MCF 10A (cell line): ENCODE results near the gene PRR35. TPM values are rescaled to one million over a fixed set of nuclear protein-coding genes. Genes with fewer than 3 reads are reported as not detected.

Source experiments
- BruUV-seq: library from RNA; stranded (reverse); fragments of 400-500 nt; replicated peaks from 2 replicates; lab custom pipeline; 2021; lab: Mats Ljungman, UMichigan
- CTCF ChIA-PET: fragments of 300-600 bp; sonication (Branson Sonifier 250); formaldehyde crosslinking; extraction: SDS; loops from one replicate; lab custom pipeline; 2021; ENCODE audit warnings: antibody characterized with exemption, inconsistent platforms; lab: Yijun Ruan, JAX
- POLR2A ChIA-PET: fragments of 300-600, 350-650 bp; sonication (Branson Sonifier 250); formaldehyde crosslinking; extraction: SDS; loops from one replicate; lab custom pipeline; 2020; ENCODE audit warnings: antibody characterized with exemption, inconsistent platforms; lab: Yijun Ruan, JAX
- DNase-seq: peaks from one replicate; pipeline ENCODE4 v3.0.0-alpha.2; 2018; ENCODE audit not compliant: unreplicated experiment
- H3K27ac Mint-ChIP-seq: one replicate; pipeline ENCODE4 v1.8.0; 2022; ENCODE audit warnings: mild to moderate bottlenecking, low read depth, mixed read lengths; ENCODE audit not compliant: unreplicated experiment
- H3K27me3 Mint-ChIP-seq: one replicate; pipeline ENCODE4 v1.8.0; 2022; ENCODE audit warnings: mixed read lengths; ENCODE audit not compliant: insufficient read depth, unreplicated experiment
- H3K36me3 Mint-ChIP-seq: one replicate; pipeline ENCODE4 v1.8.0; 2022; ENCODE audit warnings: mild to moderate bottlenecking, moderate library complexity, mixed read lengths; ENCODE audit not compliant: insufficient read depth, unreplicated experiment
- H3K4me1 Mint-ChIP-seq: one replicate; pipeline ENCODE4 v1.8.0; 2022; ENCODE audit warnings: mixed read lengths; ENCODE audit not compliant: insufficient read depth, unreplicated experiment
- H3K4me3 Mint-ChIP-seq: one replicate; pipeline ENCODE4 v1.8.0; 2022; ENCODE audit warnings: mild to moderate bottlenecking, moderate library complexity, mixed read lengths; ENCODE audit not compliant: unreplicated experiment
- H3K9me3 Mint-ChIP-seq: one replicate; pipeline ENCODE4 v1.8.0; 2022; ENCODE audit warnings: mixed read lengths; ENCODE audit not compliant: unreplicated experiment
- CTCF ChIP-seq: fragments of 200-600 bp; IDR thresholded peaks from one replicate; pipeline ENCODE4 v1.8.0; 2022; ENCODE audit warnings: antibody characterized with exemption, mild to moderate bottlenecking; ENCODE audit not compliant: unreplicated experiment
- intact Hi-C: fragments of 100-400 bp; cut with micrococcal nuclease; formaldehyde crosslinking; loops from 2 replicates; pipeline ENCODE4 v1.14.1; 2022
- total RNA-seq: library from RNA; stranded (reverse); gene quantifications from 2 replicates; pipeline ENCODE4 v1.2.3, GENCODE V29; 2022

The PRR35 gene
- total RNA-seq, 1 experiment from 2014 or later = not detected

DNA sequence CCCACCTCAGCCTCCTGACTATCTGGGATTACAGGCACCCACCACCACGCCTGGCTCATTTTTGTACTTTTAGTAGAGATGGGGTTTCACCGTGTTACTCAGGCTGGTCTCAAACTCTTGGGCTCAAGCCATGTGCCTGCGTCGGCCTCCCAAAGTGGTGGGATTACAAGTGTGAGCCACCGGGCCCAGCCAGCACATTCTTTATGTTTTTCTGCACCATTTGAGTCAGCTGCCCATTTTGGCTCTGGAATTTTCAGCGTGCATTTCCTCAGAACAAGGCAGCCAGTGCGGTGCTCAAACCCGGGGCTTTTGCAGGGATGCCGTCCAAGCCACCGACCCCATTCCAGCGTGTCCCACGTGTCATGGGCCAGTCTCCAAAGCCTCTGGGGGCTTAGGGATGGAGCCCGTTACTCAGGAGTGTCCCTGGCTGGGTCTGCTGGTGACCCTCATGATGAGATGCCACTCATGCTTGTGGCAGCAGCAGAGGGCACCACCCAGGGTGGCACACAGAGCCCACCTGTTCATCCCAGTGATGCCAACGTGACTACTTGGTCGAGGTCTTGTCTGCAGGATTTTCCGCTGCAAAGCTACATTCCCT lies 26.0 kb downstream of the PRR35 start:
- Mint-ChIP-seq H3K27ac (no peak overlapping the region), H3K4me1 (peaks cover 8% of the 10 kb centered on the region), H3K36me3 (peaks cover 38% of the 10 kb centered on the region), H3K9me3 (no peaks in the 10 kb centered on the region), H3K4me3 (no peak overlapping the region), H3K27me3 (no peaks in the 10 kb centered on the region)
- ChIA-PET POLR2A (interaction anchor here (0.7 to 3.9 kb wide), 8 partner anchors 9 to 126 kb away, joined by 3 to 23 read pairs (median 6); partner anchors contain the start of genes METTL26, PIGQ and STUB1), CTCF (interaction anchor here (1.0 kb wide), 1 partner anchor 11 kb away, joined by 4 read pairs; no protein-coding TSS in a partner anchor)
- no peak for DNase-seq
- no TSS peak for BruUV-seq
- intact Hi-C loops = loop anchor here (5.0 kb wide), 1 partner anchor 194 kb away; no protein-coding TSS in a partner anchor
- no peak for TF ChIP-seq CTCF

DNA sequence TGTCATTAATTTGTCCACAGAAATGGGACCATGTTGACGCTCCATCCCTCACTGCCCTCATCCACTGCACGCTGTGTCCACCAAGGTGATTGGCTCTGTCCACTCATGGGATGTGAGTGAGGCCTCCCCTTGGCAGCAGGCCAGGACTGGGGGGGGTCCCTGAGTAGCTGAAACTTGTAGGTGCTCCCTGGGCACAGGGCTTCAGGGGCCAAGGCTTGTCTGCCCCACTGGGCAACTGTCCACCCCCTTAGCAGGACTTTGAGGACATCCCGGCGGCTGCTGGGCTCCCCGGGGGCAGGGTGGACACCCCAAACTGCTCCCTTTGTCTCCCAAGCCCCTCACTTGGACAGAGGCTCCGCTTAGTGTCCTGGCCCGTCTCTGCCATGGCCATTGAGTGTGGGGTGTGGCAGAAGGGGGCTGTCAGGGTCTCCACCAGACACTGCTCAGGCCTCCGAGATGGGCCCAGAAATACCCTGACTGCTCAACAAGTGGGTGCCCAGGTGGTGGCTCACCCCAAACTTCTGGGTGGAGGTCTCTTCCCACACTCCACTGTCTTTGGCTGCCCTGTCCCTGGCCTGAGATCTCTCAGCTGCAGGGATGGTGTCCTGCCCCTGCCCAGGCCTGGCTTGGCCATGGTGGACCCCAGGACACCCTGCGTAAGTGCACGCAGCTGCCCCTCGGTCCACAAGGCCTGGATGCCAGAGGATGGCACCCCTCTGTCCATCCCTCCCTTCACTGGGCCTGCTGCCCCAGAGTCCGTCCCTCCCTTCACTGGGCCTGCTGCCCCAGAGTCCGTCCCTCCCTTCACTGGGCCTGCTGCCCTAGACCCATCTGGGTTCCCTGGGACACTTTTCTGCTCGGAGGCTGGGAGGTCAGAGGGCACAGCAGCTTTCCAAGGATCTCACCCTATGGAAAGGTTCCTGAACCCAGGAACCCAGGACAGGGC lies 26.7 kb downstream of the PRR35 start:
- Mint-ChIP-seq H3K27ac (peak overlapping the region; percentile 96), H3K36me3 (peaks cover 46% of the 10 kb centered on the region), H3K4me3 (peak overlapping the region; percentile 91), H3K27me3 (no peaks in the 10 kb centered on the region), H3K9me3 (no peaks in the 10 kb centered on the region), H3K4me1 (peaks cover 13% of the 10 kb centered on the region)
- TF ChIP-seq CTCF = no peak
- intact Hi-C loops = loop anchor here (5.0 kb wide), 1 partner anchor 195 kb away; no protein-coding TSS in a partner anchor
- no TSS peak for BruUV-seq
- CTCF ChIA-PET = interaction anchor here (1.1 kb wide), 2 partner anchors 8 to 64 kb away, joined by 3 read pairs; no protein-coding TSS in a partner anchor
- DNase-seq = no peak
- POLR2A ChIA-PET = interaction anchor here (0.7 to 3.9 kb wide), 14 partner anchors 9 to 163 kb away, joined by 3 to 23 read pairs (median 6); partner anchors contain the start of genes JMJD8, MCRIP2, METTL26 and PIGQ

GRCh38 chr16:588639-588888 lies 28.4 kb downstream of the PRR35 start:
- no TSS peak for BruUV-seq
- peaks cover 30% of the 10 kb centered on the region for H3K4me1 Mint-ChIP-seq
- ChIA-PET CTCF (interaction anchor here (0.7 kb wide), 3 partner anchors 45 to 227 kb away, joined by 3 read pairs; no protein-coding TSS in a partner anchor), POLR2A (interaction anchor here (0.8 to 3.9 kb wide), 16 partner anchors 11 to 165 kb away, joined by 3 to 23 read pairs (median 5); partner anchors contain the start of genes CAPN15, JMJD8, MCRIP2 and METTL26)
- H3K27me3 Mint-ChIP-seq = no peaks in the 10 kb centered on the region
- no peak for TF ChIP-seq CTCF
- H3K36me3 Mint-ChIP-seq = peaks cover 49% of the 10 kb centered on the region
- H3K4me3 Mint-ChIP-seq = peak overlapping the region; percentile 91
- peak; percentile 44 for DNase-seq
- peak overlapping the region; percentile 96 for H3K27ac Mint-ChIP-seq
- intact Hi-C loops = loop anchor here (1.0 to 5.0 kb wide), 3 partner anchors 34 to 196 kb away; partner anchors contain the start of gene WDR90
- H3K9me3 Mint-ChIP-seq = no peaks in the 10 kb centered on the region
